GM18858 (cell line): ENCODE measurements around the gene PLCB4.

Experiments used
- ATAC-seq: cut with Tn5 transposase; IDR thresholded peaks from one replicate; pipeline ENCODE4 v1.9.1; 2021; ENCODE audit not compliant: unreplicated experiment

The PLCB4 gene

GRCh38 chr20:9389346-9389745, 320.5 kb downstream of the PLCB4 start:
- no peak for ATAC-seq

GRCh38 chr20:9390441-9390840, 321.6 kb downstream of the PLCB4 start:
- ATAC-seq, result no peak

GRCh38 chr20:9392892-9393857, 324.3 kb downstream of the PLCB4 start:
- ATAC-seq, result no peak

GRCh38 chr20:9395971-9396370, 327.1 kb downstream of the PLCB4 start:
- ATAC-seq, result no peak

GRCh38 chr20:9397928-9398327, 329.0 kb downstream of the PLCB4 start:
- ATAC-seq, result peak; percentile 97

GRCh38 chr20:9398882-9399281, 330.0 kb downstream of the PLCB4 start:
- ATAC-seq, result no peak

- no peak for ATAC-seq
Measured at GRCh38 chr20:9399322-9399721, 330.4 kb downstream of the PLCB4 start.

- no peak for ATAC-seq
Measured at GRCh38 chr20:9400171-9401025, 331.5 kb downstream of the PLCB4 start.

GRCh38 chr20:9401371-9401770, 332.5 kb downstream of the PLCB4 start:
- ATAC-seq, result no peak

- no peak for ATAC-seq
Measured at GRCh38 chr20:9402141-9402540, 333.3 kb downstream of the PLCB4 start.

- ATAC-seq, result no peak
Measured at GRCh38 chr20:9402546-9402945, 333.7 kb downstream of the PLCB4 start.

GRCh38 chr20:9403448-9403847, 334.6 kb downstream of the PLCB4 start:
- no peak for ATAC-seq

- ATAC-seq, result peak; percentile 56
Measured at GRCh38 chr20:9407805-9408421, 339.0 kb downstream of the PLCB4 start.

- ATAC-seq, result no peak
Measured at GRCh38 chr20:9408422-9409300, 339.8 kb downstream of the PLCB4 start.

- ATAC-seq, result no peak
Measured at GRCh38 chr20:9409352-9409751, 340.5 kb downstream of the PLCB4 start.

GRCh38 chr20:9409981-9410380, 341.1 kb downstream of the PLCB4 start:
- ATAC-seq, result no peak

GRCh38 chr20:9411833-9412232, 342.9 kb downstream of the PLCB4 start:
- ATAC-seq, result no peak

GRCh38 chr20:9412309-9412708, 343.4 kb downstream of the PLCB4 start:
- ATAC-seq, result peak; percentile 85

- no peak for ATAC-seq
Measured at GRCh38 chr20:9413001-9413400, 344.1 kb downstream of the PLCB4 start.

- ATAC-seq, result no peak
Measured at GRCh38 chr20:9415426-9415825, 346.5 kb downstream of the PLCB4 start.
